NCI-H1436 treated with DMSO at 0.1 percent for 48 hours (cell line): Measurements from ENCODE around the gene ECSCR.

Source experiments
- DNase-seq: peaks from one replicate; lab custom pipeline; 2025; lab: John Stamatoyannopoulos, UW

ECSCR gene

DNA sequence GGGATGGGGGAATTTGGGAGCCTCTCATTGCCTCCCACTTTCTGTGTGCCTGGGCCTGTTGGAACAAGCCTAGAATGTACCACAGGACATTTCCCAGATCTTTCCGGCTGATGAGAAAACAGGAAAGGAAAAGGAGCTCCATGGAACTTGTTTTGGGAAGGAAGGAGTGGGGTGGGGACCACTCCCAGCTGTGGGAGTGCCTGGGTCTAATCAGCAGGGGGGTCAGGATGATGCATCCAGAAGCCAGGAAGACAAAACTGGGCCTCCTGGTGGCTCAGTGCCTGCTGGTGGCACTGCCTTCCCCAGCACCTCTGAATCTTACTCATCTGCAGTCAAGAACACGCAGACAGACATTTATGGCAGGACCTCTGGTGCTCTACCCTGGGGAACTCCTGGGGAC is 11.0 kb upstream of the ECSCR start:
- no peak for DNase-seq

DNA sequence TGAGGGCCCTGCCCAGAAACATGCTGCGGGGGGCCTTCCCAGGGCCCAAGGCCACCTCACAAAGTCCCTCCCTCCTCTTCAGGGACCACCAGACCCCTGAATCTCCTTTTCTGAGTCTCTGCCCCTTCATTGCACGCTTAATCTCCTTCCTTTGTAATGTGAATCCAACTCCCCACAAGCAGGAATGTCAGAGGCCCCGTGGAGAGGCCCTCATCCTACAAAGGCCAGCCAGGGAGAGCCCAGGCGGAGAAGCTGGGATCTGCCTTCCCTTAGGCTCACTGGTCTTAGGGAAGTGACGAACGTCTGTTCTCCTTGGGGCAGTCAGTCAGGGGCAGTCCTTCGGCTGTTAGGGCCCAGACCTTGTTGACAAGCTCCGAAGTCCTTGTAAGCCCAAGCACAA is 10.6 kb upstream of the ECSCR start:
- DNase-seq = no peak

DNA sequence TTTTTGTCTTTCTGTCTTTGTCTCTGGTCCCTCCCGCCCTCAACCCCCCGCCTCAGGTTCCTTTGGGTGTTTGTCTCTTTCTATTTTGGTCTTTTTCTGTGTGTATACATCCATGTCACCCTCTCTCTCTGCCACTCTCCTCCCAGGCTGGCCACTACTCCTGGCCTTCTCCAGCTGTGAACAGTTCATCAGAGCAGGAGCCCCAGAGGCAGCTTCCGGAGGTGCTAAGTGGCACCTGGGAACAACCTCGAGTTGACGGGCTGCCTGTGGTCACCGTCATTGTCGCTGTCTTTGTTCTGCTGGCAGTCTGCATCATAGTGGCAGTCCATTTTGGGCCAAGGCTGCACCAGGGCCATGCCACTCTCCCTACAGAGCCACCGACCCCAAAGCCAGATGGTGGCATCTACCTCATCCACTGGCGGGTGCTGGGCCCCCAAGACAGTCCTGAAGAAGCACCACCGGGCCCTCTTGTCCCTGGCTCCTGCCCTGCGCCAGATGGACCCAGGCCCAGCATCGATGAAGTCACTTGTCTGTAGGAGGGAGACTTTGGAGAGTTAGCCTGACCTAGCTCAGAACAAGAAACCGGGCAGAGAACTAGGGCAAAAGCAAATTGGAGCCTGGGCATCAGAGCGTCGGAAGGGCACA is 10.0 kb upstream of the ECSCR start:
- DNase-seq = no peak

- DNase-seq = no peak
Observed at GRCh38 chr5:139470821-139471300, 8.3 kb upstream of the ECSCR start, which contains the start of gene SMIM33. TSS of gene SMIM33 (plus strand) at chr5:139471004. CDS start at chr5:139471122, 118 bp downstream.

- no peak for DNase-seq
Observed at GRCh38 chr5:139468421-139468931, 5.9 kb upstream of the ECSCR start.

- DNase-seq = no peak
Observed at GRCh38 chr5:139461698-139462097, 845 bp downstream of the ECSCR start.

- no peak for DNase-seq
Observed at GRCh38 chr5:139461176-139461575, 1.4 kb downstream of the ECSCR start.

DNA sequence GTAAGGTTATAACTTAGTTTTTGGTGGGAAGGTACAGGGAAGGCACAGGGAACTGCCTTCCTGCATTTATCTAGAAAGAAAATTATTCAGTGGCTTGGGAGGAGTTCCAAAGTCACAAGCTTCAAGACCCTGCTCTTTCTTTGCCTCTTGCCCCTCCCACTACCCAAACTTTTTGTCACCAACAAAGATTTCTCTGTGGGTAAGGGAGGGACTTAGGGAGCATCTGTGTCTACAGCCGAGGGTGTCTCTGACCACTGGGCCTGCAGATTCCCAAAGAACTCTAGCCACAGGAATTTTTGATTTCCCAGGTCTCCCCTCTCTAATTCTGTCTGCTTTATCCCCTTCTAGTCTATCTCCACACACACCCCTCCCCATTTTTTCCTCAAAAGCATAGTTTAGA is 2.1 kb downstream of the ECSCR start:
- no peak for DNase-seq

DNA sequence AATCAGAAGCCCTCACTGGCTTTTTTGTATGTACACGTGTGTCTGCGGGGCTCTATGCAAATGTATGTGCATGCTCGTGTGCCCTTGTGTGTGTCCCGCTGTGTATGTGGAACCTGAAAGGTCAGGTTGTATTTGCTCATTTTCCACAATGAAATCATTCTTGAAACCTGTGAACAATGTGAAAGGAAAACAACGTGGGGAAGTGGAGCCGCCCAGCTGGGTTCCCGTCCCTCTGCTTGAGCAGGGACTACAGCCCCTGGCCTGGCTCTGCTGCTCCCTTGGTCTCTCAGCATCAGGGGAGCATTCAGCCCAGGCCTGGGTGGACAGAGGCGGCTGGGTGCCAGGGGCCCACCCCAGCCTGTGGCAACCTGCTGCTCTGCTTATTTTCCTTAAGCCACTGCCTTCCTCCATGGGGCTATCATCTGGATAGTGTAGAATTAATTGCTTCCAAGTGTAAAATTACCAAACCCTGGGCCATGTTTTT is 3.0 kb downstream of the ECSCR start:
- DNase-seq = no peak

GRCh38 chr5:139458580-139459407 is 3.7 kb downstream of the ECSCR start:
- DNase-seq = no peak

DNA sequence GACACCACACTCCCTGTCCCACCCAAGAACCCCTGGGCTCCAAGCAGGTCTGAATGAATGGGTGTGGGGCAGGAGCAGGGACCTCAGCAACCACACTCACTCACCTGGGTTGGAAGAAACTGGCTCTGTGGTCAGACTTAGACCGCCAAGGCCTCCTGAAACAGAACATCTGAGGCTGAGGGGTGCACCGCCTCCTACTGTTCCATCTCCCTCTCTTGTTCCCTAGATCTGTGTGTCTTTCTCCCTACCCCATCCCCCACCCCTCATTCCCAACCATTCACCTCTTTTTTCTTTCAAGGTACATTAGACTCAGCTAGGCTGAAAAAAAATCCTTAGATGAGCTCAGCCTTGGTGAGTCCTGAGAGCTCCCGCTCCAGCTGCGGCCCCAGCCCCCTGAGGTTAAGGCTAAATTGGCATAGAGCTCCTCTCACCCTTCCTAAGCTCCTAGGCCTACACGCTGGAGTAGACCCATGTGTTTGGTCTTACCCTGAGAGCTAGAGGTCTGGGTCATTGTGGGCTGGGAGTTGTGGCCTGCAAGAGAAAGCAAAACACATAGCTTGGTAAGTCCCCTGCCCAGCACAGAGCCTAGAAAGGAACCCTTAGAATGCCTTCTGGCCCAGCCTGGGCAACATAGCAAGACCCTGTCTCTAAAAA is 4.8 kb downstream of the ECSCR start:
- DNase-seq = no peak

GRCh38 chr5:139457241-139457640 is 5.3 kb downstream of the ECSCR start:
- DNase-seq = no peak

GRCh38 chr5:139456776-139457175 is 5.8 kb downstream of the ECSCR start:
- DNase-seq = no peak

GRCh38 chr5:139454568-139455290 is 7.8 kb downstream of the ECSCR start:
- no peak for DNase-seq

DNA sequence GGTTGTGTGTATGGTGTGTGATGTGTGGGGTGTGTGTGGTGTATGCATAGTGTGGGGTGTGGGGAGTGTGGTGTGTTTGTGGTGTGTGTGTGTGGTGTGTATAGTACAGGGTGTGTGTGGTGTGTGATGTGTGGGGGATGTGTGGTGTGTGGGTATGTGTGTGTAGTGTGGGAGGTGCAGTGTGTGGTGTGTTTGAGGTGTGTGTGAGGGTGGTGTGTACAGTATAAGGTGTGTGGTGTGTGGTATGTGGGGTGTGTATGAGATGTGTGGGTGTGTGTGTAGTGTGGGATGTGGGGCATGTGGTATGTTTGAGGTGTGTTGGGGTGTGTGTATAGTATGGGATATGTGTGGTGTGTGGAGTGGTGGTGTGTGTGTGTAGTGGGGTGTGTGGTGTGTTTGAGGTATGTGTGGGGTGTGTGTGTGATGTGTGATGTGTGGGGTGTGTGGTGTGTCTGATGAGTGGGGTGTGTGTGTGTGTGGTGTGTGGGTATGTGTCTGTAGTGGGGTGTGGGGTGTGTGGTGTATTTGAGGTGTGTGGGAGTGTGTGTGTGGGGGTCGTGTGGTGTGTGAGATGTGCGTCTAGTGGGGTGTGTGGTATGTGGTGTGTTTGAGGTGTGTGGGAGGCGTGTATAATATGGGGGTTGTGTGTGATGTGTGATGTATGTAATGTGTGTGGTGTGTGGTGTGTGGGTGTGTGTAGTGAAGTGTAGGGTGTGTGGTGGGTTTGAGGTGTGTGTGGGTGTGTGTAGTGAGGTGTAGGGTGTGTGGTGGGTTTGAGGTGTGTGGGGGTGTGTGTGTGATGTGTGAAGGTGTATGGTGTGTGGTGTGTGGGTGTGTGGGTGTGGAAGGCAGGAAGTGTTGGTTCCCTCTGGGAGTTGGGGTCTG is 8.6 kb downstream of the ECSCR start:
- DNase-seq = no peak

DNA sequence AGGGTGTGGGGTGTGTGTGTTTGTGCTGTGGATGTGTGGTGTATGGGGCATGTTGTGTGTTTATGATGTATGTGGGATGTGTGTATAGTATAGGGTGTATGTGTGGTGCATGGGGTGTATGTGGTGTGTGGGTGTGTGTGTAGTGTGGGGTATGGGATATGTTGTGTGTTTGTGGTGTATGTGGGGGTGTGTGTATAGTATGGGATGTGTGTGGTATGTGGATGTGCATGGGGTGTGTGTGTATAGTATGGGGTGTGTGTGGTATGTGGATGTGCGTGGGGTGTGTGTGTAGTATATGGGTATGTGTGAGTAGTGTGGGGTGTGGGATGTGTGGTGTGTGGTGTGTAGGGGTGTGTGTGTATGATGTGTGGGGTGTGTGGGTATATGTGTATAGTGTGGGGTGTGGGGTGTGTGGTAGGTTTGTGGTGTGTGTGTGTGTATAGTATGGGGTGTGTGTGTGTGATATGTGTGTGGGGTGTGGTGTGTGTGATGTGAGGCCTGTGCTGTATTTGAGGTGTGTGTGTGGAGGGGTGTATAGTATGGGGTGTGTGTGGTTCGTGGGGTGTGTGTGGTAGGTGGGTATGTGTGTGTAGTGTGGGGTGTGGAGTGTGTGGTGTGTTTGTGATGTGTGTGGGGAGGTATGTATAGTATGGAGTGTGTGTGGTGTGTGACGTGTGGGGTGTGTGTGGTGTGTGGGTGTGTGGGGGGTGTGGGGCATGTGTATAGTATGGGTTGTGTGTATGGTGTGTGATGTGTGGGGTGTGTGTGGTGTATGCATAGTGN is 10.5 kb downstream of the ECSCR start:
- no peak for DNase-seq

DNA sequence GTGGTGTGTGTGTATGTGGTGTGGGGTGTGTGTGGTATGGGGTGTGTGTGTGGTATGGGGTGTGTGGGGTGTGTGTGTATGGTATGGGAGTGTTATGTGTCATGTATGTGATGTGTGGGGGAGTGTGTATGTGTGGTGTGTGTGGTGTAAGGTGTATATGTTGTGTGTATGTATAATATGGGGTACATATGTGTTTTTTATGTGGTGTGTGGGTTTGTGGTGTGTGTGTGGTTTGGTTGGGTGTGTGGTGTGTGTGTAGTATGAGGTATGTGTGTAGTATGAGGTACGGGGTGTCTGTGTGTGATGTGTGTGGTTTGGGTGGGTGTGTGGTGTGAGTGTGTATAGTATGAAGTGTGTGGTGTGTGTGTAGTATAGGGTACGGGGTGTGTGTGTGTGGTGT is 11.4 kb downstream of the ECSCR start:
- no peak for DNase-seq

GRCh38 chr5:139446956-139447779 is 15.4 kb downstream of the ECSCR start:
- no peak for DNase-seq
